Cardiac fibroblast (primary cell): ENCODE measurements around the gene TMEM259.

ENCODE experiments used
- DNase-seq, 2 donors: peaks; one replicate each; pipeline versions ENCODE4 v3.0.0 to v3.0.0-alpha.2; 2010; ENCODE audit warnings: low read depth in 2 of 2
- H3K4me3 ChIP-seq, 2 donors: replicated peaks in 1 of 2; 1 replicate in 1 of 2; 2 replicates in 1 of 2; pipeline ENCODE4 v1.5.1; 2011; ENCODE audit warnings: low read depth in 2 of 2, low read length in 2 of 2, mild to moderate bottlenecking in 2 of 2, moderate library complexity in 1 of 2
- TF ChIP-seq, protein P1 (sequence below): IDR thresholded peaks from one replicate; pipeline ENCODE4 v1.5.1; 2011; ENCODE audit warnings: low read depth, mild to moderate bottlenecking, low read length, inconsistent platforms

The TMEM259 gene

DNA sequence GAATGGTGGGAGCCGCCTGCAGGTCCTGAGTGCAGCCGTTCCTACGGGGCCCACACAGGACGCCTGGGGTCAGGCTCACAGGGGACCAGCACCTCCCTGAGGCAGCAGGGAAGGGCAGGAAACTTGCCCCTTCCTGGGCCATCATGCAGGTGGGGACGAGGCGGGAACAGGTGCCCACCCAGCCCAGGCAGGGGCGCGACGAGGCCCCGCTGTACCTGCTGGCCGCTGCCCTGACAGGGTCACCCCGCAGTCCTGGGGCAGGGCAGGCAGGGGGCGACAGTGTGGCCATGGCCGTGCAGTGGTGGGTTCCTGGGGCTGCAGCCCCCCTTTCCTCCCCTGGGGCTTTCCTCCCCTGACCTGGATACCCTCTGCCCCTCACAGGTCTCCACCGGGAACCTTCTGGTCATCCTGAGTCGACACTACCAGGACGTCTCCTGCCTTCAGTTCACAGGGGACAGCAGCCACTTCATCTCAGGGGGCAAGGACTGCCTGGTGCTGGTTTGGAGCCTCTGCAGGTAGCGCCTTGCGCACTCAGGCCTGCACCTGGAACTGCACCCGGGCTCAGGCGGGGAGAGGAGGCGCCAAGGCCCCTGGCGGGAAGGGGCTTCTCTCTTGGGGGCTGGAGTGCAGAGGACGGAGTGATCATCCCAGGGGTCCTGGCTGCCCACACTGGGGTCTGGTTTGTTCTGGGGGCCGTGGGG, 31.4 kb downstream of the TMEM259 start:
- no peak overlapping the region for H3K4me3 ChIP-seq
- TF ChIP-seq, protein P1, sequence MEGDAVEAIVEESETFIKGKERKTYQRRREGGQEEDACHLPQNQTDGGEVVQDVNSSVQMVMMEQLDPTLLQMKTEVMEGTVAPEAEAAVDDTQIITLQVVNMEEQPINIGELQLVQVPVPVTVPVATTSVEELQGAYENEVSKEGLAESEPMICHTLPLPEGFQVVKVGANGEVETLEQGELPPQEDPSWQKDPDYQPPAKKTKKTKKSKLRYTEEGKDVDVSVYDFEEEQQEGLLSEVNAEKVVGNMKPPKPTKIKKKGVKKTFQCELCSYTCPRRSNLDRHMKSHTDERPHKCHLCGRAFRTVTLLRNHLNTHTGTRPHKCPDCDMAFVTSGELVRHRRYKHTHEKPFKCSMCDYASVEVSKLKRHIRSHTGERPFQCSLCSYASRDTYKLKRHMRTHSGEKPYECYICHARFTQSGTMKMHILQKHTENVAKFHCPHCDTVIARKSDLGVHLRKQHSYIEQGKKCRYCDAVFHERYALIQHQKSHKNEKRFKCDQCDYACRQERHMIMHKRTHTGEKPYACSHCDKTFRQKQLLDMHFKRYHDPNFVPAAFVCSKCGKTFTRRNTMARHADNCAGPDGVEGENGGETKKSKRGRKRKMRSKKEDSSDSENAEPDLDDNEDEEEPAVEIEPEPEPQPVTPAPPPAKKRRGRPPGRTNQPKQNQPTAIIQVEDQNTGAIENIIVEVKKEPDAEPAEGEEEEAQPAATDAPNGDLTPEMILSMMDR: peak; percentile 40
- DNase-seq: no peak

DNA sequence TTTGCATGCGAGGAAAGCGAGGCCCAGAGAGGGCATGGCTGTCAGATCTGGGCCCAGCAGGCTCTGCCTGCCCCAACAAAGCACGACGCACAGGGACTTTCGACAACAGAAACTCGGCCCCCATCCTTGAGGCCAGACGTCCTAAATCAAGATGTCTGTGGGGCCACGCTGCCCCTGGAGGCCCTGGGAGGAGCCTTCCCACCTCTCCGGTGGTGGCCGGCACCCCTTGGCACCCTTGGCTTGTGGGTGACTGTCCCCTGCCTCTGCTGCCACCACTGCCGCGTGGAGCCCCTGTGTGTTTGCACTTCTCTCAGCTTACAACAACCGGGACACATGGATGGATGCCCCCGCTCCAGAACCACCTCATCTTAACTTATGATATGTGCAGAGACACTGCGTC, 32.4 kb downstream of the TMEM259 start:
- DNase-seq: no peak
- TF ChIP-seq, protein P1: no peak
- H3K4me3 ChIP-seq: no peak overlapping the region

DNA sequence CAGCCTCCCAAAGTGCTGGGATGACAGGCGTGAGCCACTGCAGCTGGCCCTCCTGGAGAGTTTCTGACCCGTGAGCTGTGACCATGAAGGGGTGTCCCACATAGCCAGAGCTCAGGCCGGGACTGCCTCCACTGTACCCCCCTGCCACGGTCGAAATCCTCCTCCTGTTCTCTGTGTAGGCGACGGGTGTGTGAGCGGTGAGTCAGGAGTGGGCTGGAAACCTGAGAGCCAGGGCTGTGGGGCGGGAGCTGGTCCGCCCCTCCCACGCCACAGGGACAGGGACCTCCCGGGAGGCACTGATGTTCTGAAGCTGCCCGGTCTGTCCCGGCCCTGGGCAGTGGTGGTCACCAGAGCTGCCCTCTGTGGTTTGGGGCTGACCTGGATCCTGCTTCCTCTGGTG, 32.8 kb downstream of the TMEM259 start:
- no peak overlapping the region for H3K4me3 ChIP-seq
- DNase-seq: no peak
- TF ChIP-seq, protein P1: no peak

DNA sequence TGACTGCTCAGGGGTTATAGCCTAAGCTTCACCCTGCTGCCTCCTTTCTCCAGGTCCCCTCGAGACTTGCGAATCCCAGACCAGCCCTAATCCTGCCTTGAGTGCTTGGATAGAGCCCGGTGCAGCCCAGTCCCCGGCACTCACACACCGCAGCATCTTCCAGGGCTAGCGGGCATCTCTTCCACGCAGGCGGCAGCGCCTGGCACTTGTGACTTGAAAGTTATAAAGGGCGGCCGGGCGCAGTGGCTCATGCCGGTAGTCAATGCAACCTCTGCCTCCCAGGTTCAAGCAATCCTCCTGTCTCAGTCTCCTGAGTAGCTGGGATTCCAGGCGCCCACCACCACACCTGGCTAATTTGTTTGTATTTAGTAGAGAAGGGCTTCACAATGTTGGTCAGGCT, 34.8 kb downstream of the TMEM259 start:
- TF ChIP-seq, protein P1: no peak
- no peak overlapping the region for H3K4me3 ChIP-seq
- no peak for DNase-seq

DNA sequence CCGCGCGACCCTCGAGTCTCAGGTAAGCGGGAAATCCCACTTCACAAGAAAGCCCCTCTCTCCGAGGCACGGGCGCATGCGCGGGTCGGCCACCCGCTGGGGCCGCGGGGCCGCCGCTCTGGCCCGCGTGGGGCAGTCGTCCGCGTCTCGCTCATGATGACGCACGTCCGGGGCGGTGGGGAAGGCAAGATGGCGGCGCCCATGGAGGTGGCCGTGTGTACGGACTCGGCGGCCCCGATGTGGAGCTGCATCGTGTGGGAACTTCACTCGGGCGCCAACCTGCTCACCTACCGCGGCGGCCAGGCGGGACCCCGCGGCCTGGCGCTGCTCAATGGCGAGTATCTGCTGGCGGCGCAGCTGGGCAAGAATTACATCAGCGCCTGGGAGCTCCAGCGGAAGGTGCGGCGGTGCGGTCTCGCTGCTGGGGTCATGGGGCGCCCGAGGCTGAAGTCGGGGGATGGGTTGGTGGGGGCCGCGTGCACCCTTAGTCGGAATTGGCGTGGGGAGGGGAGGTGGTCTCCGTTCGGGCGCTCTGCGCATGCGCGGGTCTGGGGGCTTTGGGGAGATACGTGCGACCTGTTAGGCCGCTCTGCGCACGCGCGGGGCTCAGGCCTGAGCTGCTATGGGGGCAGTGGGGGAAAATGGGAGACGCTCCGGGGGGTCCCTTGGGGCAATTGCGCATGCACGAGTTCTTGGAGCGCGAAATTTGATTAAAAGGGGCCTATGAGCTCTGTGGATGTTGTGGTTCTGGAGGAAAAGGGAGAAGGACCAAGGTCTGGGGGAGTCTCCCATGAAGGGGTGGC, 36.6 kb downstream of the TMEM259 start, which contains the start of gene WDR18:
Gene WDR18 (plus strand): TSS at position 181 of the 803 bp plus-strand sequence. CDS start 9 bp downstream, at position 190.
- peak; percentile 89 to 91 for DNase-seq
- TF ChIP-seq, protein P1: no peak
- H3K4me3 ChIP-seq: peak within 1 kb of the TSS; percentile 100

DNA sequence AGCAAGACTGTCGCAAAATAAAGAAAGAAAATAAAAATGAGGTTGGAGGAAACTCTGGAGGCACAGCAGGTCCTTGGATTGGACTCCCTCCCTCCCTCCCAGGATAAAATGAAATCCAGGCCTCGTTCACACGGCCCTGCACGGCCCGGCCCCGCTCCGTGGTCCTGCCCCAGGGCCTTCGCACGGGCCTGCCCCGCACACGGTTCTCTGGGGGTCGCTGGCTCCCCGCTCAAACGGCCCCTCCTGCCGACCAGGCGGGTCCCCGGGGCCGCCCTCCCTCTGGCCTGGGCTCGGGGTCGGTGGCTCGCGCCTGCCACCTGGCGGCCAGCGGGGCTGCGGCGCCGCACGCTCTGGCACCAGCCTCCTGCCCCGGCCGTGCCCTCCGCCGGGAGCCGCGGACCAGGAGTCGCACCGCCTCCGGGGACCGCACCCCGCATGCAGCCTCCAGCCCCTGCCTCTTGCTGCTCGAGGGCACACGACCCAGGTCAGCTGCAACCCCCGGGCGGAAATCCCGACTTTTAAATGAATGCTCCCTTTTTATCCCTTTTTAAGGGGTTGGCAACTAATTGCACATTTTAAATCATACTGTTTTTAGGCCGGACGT, 38.3 kb downstream of the TMEM259 start:
- peak; percentile 56 to 59 for DNase-seq
- TF ChIP-seq, protein P1: peak; percentile 32
- H3K4me3 ChIP-seq: peak overlapping the region; percentile 21 to 49
